GM21515 (cell line): ENCODE results near the gene CABLES2.

Experiments
- ATAC-seq: cut with Tn5 transposase; IDR thresholded peaks from one replicate; pipeline ENCODE4 v1.9.1; 2021; ENCODE audit not compliant: unreplicated experiment

Gene CABLES2

GRCh38 chr20:62405108-62405980 lies 1.7 kb downstream of the CABLES2 start:
- ATAC-seq: no peak

- ATAC-seq: no peak
These were observed 2.4 kb downstream of the CABLES2 start for GRCh38 chr20:62404761-62405107.

GRCh38 chr20:62404112-62404665 lies 2.9 kb downstream of the CABLES2 start:
- no peak for ATAC-seq

- ATAC-seq: no peak
These were observed 3.8 kb downstream of the CABLES2 start for GRCh38 chr20:62403331-62403730.

GRCh38 chr20:62402456-62403150 lies 4.5 kb downstream of the CABLES2 start:
- no peak for ATAC-seq

GRCh38 chr20:62401331-62401779 lies 5.7 kb downstream of the CABLES2 start:
- no peak for ATAC-seq

- ATAC-seq: no peak
These were observed 6.5 kb downstream of the CABLES2 start for GRCh38 chr20:62400541-62400940.

GRCh38 chr20:62400021-62400420 lies 7.1 kb downstream of the CABLES2 start:
- no peak for ATAC-seq

GRCh38 chr20:62398120-62398821 lies 8.8 kb downstream of the CABLES2 start:
- no peak for ATAC-seq

GRCh38 chr20:62396367-62397239 lies 10.5 kb downstream of the CABLES2 start:
- no peak for ATAC-seq

- ATAC-seq: no peak
These were observed 11.5 kb downstream of the CABLES2 start for GRCh38 chr20:62395311-62396242.

- no peak for ATAC-seq
These were observed 12.5 kb downstream of the CABLES2 start for GRCh38 chr20:62394248-62395245.

- ATAC-seq: no peak
These were observed 13.3 kb downstream of the CABLES2 start for GRCh38 chr20:62393830-62394229.

- ATAC-seq: no peak
These were observed 13.8 kb downstream of the CABLES2 start for GRCh38 chr20:62393335-62393665.

- no peak for ATAC-seq
These were observed 14.3 kb downstream of the CABLES2 start for GRCh38 chr20:62392621-62393334.

GRCh38 chr20:62392077-62392418 lies 15.0 kb downstream of the CABLES2 start:
- ATAC-seq: no peak

- no peak for ATAC-seq
These were observed 15.7 kb downstream of the CABLES2 start for GRCh38 chr20:62391165-62392076.
